T-helper 2 cell treated with Interferon-gamma antibody and Interleukin-4, amounts not matched to agents 5 μg/mL and 100 μg/mL, for 36 hours (primary cell): ENCODE data around the gene OLFML2A.
"Not testable (repeated sequence)": the region's sequence is repeated elsewhere in the genome, so short reads cannot be mapped to it uniquely, and the experiment has no call there.

Experiments
- DNase-seq: peaks from one replicate; pipeline ENCODE4 v3.0.0; 2021; ENCODE audit warnings: low spot score
- H3K27ac Mint-ChIP-seq: one replicate; pipeline ENCODE4 v1.8.0; 2021; ENCODE audit warnings: mild to moderate bottlenecking, mixed read lengths
- H3K27me3 Mint-ChIP-seq: one replicate; pipeline ENCODE4 v1.8.0; 2021; ENCODE audit warnings: low read depth, mixed read lengths
- H3K36me3 Mint-ChIP-seq: one replicate; pipeline ENCODE4 v1.8.0; 2021; ENCODE audit warnings: low read depth, mixed read lengths
- H3K4me1 Mint-ChIP-seq: one replicate; pipeline ENCODE4 v1.8.0; 2021; ENCODE audit warnings: low read depth, mixed read lengths
- H3K4me3 Mint-ChIP-seq: one replicate; pipeline ENCODE4 v1.8.0; 2022; ENCODE audit warnings: mild to moderate bottlenecking, moderate library complexity, mixed read lengths
- H3K9me3 Mint-ChIP-seq: one replicate; pipeline ENCODE4 v1.8.0; 2021; ENCODE audit warnings: mixed read lengths

OLFML2A gene

GRCh38 chr9:124776954-124777648, at the start of gene OLFML2A:
OLFML2A (plus strand) TSS chr9:124777133; CDS start chr9:124777271, 138 bp downstream.
- Mint-ChIP-seq H3K27ac (no peak within 1 kb of the TSS), H3K36me3 (no peaks in the 10 kb centered on the region), H3K9me3 (no peaks in the 10 kb centered on the region), H3K4me3 (peak within 1 kb of the TSS; percentile 75), H3K4me1 (peaks cover 26% of the 10 kb centered on the region), H3K27me3 (peaks cover 50% of the 10 kb centered on the region)
- DNase-seq, result no peak

DNA sequence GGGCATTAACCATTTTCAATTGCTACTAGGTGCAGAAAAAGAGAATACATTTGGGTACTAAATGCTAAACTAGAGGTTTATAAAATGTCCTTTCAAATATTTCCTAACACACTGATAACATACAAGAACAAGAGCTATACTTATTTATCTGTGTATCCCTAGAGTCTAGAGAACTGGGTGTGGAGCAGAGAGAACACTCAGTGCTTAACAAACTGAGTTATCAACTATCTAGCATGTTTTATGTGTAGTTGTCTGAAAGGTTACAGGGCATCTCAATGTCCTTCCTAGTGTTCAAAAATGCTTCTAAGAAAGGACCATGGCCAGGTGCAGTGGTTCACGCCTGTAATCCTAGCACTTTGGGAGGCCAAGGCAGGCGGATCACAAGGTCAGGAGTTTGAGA, 46.2 kb upstream of the OLFML2A start:
- peaks cover 6% of the 10 kb centered on the region for H3K4me1 Mint-ChIP-seq
- peaks cover 4% of the 10 kb centered on the region for H3K27me3 Mint-ChIP-seq
- no peak for DNase-seq
- H3K36me3 Mint-ChIP-seq, result no peaks in the 10 kb centered on the region
- no peak overlapping the region for H3K4me3 Mint-ChIP-seq
- H3K9me3 Mint-ChIP-seq, result no peaks in the 10 kb centered on the region
- no peak overlapping the region for H3K27ac Mint-ChIP-seq

DNA sequence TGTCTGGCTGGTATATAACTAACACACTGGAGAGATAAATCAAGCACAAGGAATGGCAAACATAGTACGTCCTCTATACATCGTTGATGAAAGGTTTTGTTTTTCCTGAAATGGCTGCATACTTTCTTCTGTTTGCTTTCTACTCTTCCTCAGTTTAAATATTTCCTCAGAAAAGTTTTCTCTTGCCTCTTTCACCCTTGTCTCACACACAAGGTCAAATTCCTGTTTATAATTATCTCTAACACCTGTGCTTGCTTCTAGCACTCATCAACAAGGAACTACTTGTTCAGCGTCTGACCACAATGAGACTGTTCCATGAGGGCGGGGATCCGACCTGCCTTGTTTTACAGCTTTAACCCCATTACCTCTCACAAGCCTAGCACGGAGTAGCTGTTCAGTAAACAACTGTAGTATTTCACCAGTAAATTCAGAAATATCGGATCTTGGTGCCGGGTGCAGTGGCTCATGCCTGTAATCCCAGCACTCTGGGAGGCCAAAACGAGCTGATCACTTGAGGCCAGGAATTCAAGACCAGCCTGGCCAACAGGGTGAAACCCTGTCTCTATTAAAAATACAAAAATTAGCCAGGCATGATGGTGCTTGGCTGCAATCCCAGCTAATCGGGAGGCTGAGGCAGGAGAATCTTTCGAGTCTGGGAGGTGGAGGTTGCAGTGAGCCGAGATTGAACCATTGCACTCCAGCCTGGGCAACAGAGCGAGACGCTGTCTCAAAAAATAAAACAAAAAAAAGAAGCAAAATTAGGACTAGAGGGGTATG, 42.8 kb upstream of the OLFML2A start:
- Mint-ChIP-seq H3K4me1 (peaks cover 7% of the 10 kb centered on the region), H3K36me3 (no peaks in the 10 kb centered on the region), H3K4me3 (no peak overlapping the region), H3K27me3 (no peaks in the 10 kb centered on the region), H3K9me3 (no peaks in the 10 kb centered on the region), H3K27ac (no peak overlapping the region)
- no peak for DNase-seq

DNA sequence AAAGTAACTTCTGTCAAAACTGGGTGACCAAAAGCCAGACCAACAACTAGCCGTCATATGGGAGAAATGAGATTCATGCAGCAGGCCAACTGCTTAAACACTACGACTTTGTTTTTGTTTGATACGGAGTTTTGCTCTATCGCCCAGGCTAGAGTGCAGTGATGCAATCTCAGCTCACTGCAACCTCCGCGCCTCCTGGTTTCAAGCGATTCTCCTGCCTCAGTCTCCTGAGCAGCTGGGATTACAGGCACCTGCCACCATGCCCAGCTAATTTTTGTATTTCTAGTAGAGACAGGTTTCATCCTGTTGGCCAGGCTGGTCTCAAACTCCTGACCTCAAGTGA, 42.2 kb upstream of the OLFML2A start:
- H3K27me3 Mint-ChIP-seq, H3K27ac Mint-ChIP-seq, H3K4me1 Mint-ChIP-seq, DNase-seq, H3K4me3 Mint-ChIP-seq, H3K36me3 Mint-ChIP-seq, H3K9me3 Mint-ChIP-seq: not testable (repeated sequence)

- H3K9me3 Mint-ChIP-seq, result no peaks in the 10 kb centered on the region
- no peaks in the 10 kb centered on the region for H3K36me3 Mint-ChIP-seq
- H3K27ac Mint-ChIP-seq, result no peak overlapping the region
- DNase-seq, result peak; percentile 23
- H3K4me1 Mint-ChIP-seq, result peaks cover 7% of the 10 kb centered on the region
- H3K27me3 Mint-ChIP-seq, result no peaks in the 10 kb centered on the region
- no peak overlapping the region for H3K4me3 Mint-ChIP-seq
Observed at GRCh38 chr9:124735121-124735520, 41.8 kb upstream of the OLFML2A start.

DNA sequence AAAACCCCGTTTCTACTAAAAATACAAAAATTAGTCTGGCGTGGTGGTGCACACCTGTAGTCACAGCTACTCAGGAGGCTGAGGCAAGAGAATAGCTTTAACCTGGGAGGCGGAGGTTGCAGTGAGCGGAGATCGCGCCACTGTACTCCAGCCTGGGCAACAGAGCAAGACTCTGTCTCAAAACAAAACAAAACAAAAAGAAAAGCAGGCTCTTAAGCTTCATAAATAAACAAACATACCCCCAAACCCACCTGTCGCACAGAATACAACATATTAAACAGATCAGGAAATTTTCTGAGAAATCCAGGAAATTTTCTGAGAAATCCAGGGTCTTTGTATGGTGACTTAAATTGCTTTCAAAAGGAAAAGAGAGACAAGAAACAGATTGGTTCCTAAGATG, 38.9 kb upstream of the OLFML2A start:
- H3K4me3 Mint-ChIP-seq, DNase-seq, H3K27me3 Mint-ChIP-seq, H3K36me3 Mint-ChIP-seq, H3K27ac Mint-ChIP-seq, H3K9me3 Mint-ChIP-seq: not testable (repeated sequence)
- peaks cover 14% of the 10 kb centered on the region for H3K4me1 Mint-ChIP-seq

GRCh38 chr9:124739360-124739759, 37.6 kb upstream of the OLFML2A start:
- no peaks in the 10 kb centered on the region for H3K36me3 Mint-ChIP-seq
- H3K4me1 Mint-ChIP-seq, result peaks cover 21% of the 10 kb centered on the region
- H3K9me3 Mint-ChIP-seq, result no peaks in the 10 kb centered on the region
- DNase-seq, result no peak
- H3K27me3 Mint-ChIP-seq, result no peaks in the 10 kb centered on the region
- no peak overlapping the region for H3K27ac Mint-ChIP-seq
- no peak overlapping the region for H3K4me3 Mint-ChIP-seq

GRCh38 chr9:124741149-124741548, 35.8 kb upstream of the OLFML2A start:
- H3K4me3 Mint-ChIP-seq, result no peak overlapping the region
- no peak overlapping the region for H3K27ac Mint-ChIP-seq
- peaks cover 13% of the 10 kb centered on the region for H3K4me1 Mint-ChIP-seq
- H3K36me3 Mint-ChIP-seq, result no peaks in the 10 kb centered on the region
- H3K9me3 Mint-ChIP-seq, result no peaks in the 10 kb centered on the region
- no peaks in the 10 kb centered on the region for H3K27me3 Mint-ChIP-seq
- no peak for DNase-seq

DNA sequence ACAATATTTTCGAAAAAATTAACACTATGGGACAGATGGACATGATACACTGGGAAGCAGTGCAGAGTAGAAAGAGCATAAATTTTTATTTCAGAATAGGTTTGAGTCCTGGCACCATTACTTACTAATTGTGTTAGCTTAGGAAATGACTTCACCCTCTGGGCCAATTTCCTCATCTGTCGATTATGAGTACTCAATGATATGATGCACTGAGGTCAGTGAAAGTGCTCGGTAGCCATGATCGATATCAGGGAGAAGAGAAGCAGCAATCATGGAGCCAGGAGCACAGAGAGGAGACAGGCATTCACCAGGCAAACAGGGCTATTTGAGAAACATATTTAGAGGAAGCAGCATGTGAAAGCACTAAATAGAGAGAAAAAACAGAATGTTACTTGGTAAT, 35.3 kb upstream of the OLFML2A start:
- Mint-ChIP-seq H3K27ac (peak overlapping the region; percentile 39), H3K27me3 (no peaks in the 10 kb centered on the region), H3K4me1 (peaks cover 13% of the 10 kb centered on the region), H3K9me3 (no peaks in the 10 kb centered on the region), H3K36me3 (no peaks in the 10 kb centered on the region), H3K4me3 (no peak overlapping the region)
- peak; percentile 19 for DNase-seq

GRCh38 chr9:124742940-124743339, 34.0 kb upstream of the OLFML2A start:
- DNase-seq, result no peak
- no peak overlapping the region for H3K4me3 Mint-ChIP-seq
- no peak overlapping the region for H3K27ac Mint-ChIP-seq
- H3K4me1 Mint-ChIP-seq, result peaks cover 13% of the 10 kb centered on the region
- no peaks in the 10 kb centered on the region for H3K9me3 Mint-ChIP-seq
- H3K36me3 Mint-ChIP-seq, result no peaks in the 10 kb centered on the region
- peaks cover 3% of the 10 kb centered on the region for H3K27me3 Mint-ChIP-seq

- no peak for DNase-seq
- no peaks in the 10 kb centered on the region for H3K9me3 Mint-ChIP-seq
- peaks cover 13% of the 10 kb centered on the region for H3K4me1 Mint-ChIP-seq
- H3K27ac Mint-ChIP-seq, result no peak overlapping the region
- H3K36me3 Mint-ChIP-seq, result no peaks in the 10 kb centered on the region
- H3K4me3 Mint-ChIP-seq, result no peak overlapping the region
- peaks cover 3% of the 10 kb centered on the region for H3K27me3 Mint-ChIP-seq
Observed at GRCh38 chr9:124743686-124744348, 33.1 kb upstream of the OLFML2A start.

DNA sequence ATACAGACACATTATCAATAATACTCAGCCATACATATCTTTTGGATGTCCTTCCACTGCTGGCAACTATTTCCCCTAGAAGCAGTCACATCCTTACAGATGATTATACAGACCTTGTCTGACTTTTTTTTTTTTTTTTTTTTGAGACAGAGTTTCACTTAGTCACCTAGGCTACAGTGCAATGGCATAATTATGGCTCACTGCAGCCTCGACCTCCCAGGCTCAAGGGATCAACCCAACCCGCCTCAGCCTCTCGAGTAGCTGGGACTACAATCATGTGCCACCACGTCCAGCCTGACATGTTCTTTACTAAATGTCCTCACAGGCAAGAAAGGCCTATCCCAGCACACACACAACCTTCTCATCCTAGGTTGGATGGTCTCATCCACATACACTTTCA, 29.9 kb upstream of the OLFML2A start:
- Mint-ChIP-seq H3K4me1 (peaks cover 7% of the 10 kb centered on the region), H3K9me3 (no peaks in the 10 kb centered on the region), H3K4me3 (no peak overlapping the region), H3K27ac (no peak overlapping the region), H3K27me3 (peaks cover 7% of the 10 kb centered on the region), H3K36me3 (no peaks in the 10 kb centered on the region)
- DNase-seq, result no peak

DNA sequence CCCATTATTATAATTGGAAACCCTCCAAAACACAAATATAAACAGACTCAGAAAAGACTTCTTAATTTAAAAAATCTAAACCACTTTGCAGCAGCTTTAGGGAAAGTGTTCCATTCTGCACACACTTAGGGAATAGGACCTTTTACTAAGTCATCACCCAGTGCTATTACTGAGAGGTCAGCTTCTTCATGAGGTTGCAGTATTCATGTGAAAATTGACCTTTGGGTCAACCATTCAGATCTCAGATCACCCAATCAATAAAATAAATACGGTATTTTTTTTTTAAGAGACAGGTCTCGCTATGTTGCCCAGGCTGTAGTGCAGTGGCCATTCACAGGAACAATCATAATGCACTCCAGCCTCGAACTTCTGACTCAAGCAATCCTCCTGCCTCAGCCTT, 27.6 kb upstream of the OLFML2A start:
- H3K27me3 Mint-ChIP-seq, result peaks cover 18% of the 10 kb centered on the region
- no peak for DNase-seq

DNA sequence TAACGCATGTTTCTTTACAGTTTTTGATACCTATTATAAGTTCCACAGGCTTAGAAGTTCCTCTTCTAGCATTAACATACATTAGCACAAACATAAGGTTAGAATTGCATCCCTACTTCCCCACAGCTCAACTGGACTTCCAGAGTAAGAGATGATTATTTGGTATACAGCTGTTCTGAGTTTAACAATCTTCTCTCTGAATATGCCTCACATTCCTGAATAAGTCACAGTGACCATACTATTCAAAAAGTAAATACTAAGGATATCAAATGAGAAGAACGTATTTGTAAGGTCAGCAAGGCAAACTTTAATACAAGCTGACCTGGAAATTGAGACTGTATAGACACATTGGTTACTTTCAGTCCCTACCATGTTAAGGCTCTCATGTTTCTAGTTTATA, 27.2 kb upstream of the OLFML2A start:
- Mint-ChIP-seq H3K4me1 (no peaks in the 10 kb centered on the region), H3K9me3 (no peaks in the 10 kb centered on the region), H3K27ac (no peak overlapping the region), H3K27me3 (peaks cover 23% of the 10 kb centered on the region), H3K36me3 (no peaks in the 10 kb centered on the region), H3K4me3 (no peak overlapping the region)
- no peak for DNase-seq

More for the DNA sequence above, 27.6 kb upstream of the OLFML2A start:
- Mint-ChIP-seq H3K4me3 (no peak overlapping the region), H3K9me3 (no peaks in the 10 kb centered on the region), H3K27ac (no peak overlapping the region), H3K36me3 (no peaks in the 10 kb centered on the region), H3K4me1 (no peaks in the 10 kb centered on the region)
